Activated B cell treated with CpG ODN at 0.5 μM for 24 hours (primary cell): Measurements from ENCODE around the gene MICALL2. TPM values are rescaled to one million over a fixed set of nuclear protein-coding genes. Genes with fewer than 3 reads are reported as not detected.

Source experiments
- ATAC-seq: fragments of 200-7000 bp; cut with Tn5 transposase; one replicate; pipeline ENCODE4 v1.10.0; 2021; ENCODE audit warnings: low read depth, mild to moderate bottlenecking, moderate library complexity
- CTCF ChIA-PET: fragments of 350-600 bp; sonication (Branson Sonifier 250); formaldehyde crosslinking; loops from one replicate; lab custom pipeline; 2021; ENCODE audit warnings: antibody characterized with exemption; lab: Charles Lee
- POLR2A ChIA-PET: fragments of 350-600 bp; sonication (Branson Sonifier 250); formaldehyde crosslinking; loops from one replicate; lab custom pipeline; 2021; ENCODE audit warnings: antibody characterized with exemption; lab: Charles Lee
- DNase-seq: peaks from one replicate; pipeline ENCODE4 v3.0.0; 2022
- H3K27ac Mint-ChIP-seq: one replicate; pipeline ENCODE4 v1.8.0; 2020; ENCODE audit warnings: mixed read lengths
- H3K27me3 Mint-ChIP-seq: one replicate; pipeline ENCODE4 v1.8.0; 2021; ENCODE audit warnings: mixed read lengths
- H3K36me3 Mint-ChIP-seq: one replicate; pipeline ENCODE4 v1.8.0; 2021; ENCODE audit warnings: low read depth, mixed read lengths
- H3K4me1 Mint-ChIP-seq: one replicate; pipeline ENCODE4 v1.8.0; 2021; ENCODE audit warnings: mixed read lengths
- H3K4me3 Mint-ChIP-seq: one replicate; pipeline ENCODE4 v1.8.0; 2020; ENCODE audit warnings: mild to moderate bottlenecking, mixed read lengths
- H3K9me3 Mint-ChIP-seq: one replicate; pipeline ENCODE4 v1.8.0; 2020; ENCODE audit warnings: mixed read lengths
- intact Hi-C: fragments of 100-400 bp; cut with micrococcal nuclease; formaldehyde crosslinking; loops from one replicate; pipeline ENCODE4 v1.15.1; 2024
- total RNA-seq: library from RNA; stranded (reverse); gene quantifications from 2 replicates; pipeline ENCODE4 v1.2.3, GENCODE V29; 2022
- TF ChIP-seq, protein P1 (sequence below): fragments of 200-600 bp; IDR thresholded peaks from one replicate; pipeline ENCODE4 v1.8.0; 2022; ENCODE audit warnings: antibody characterized with exemption, mild to moderate bottlenecking

MICALL2 gene
- total RNA-seq, 1 donor from 2014 or later, result 0.55 TPM

DNA sequence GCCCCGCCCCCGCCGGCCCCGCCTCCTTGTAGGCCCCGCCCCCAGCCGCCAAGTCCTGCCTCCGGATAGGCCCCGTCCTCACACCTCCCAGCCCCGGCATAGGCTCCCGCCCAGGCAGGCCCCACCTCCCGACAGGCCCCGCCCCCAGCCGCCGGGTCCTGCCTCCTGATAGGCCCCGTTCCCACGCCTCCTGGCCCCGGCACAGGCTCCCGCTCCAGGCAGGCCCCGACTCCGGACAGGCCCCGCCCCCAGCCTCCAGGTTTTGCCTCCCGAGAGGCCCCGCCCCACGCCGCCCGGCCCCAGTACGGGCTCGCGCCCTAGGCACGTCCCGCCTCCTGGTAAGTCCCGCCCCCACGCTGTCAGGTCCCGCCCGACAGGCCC lies 232 bp upstream of the MICALL2 start:
- peak; percentile 97 for DNase-seq
- intact Hi-C loops, result loop anchor here (1.0 to 2.0 kb wide), 2 partner anchors 45 to 73 kb away; partner anchors contain the start of gene INTS1

DNA sequence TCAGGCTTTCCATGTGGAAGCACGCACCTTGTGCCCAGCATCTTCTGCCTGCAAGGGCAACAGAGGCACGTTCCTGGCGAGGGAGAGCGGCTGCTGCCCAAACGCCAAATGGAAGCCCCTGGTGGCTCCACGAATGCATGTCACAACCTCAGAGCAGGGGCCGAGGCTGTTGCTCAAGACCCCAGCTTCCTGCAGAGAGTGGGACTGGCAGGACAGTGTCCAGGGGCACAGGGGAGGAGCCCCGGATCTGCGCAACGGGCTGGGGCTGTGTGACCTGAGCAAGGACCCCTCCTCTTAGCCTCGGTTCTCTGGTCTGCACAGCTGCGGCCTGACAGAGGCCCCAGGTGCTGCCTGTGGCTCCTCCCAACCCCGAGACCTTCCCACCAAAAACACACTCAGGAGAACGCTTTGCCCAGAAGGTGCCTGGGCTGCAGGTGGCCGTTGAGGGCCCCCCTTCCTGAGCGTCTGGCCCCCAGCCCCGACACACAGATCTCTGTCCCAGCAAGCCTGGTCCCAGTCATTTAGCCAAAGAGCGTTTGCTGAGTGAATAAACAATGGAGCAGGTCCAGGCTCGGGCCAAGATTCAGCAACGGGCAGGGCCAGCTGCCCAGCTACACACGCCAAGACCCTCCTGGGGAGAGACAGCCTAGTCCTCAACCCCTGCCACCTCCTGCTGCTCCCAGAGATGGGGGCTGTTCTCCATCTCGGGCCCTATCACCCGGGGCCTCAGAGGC lies 1.2 kb downstream of the MICALL2 start:
- Mint-ChIP-seq H3K4me1 (peaks cover 11% of the 10 kb centered on the region), H3K27me3 (no peaks in the 10 kb centered on the region), H3K36me3 (no peaks in the 10 kb centered on the region), H3K27ac (no peak overlapping the region), H3K9me3 (no peaks in the 10 kb centered on the region), H3K4me3 (peak overlapping the region; percentile 50)
- TF ChIP-seq, protein P1, sequence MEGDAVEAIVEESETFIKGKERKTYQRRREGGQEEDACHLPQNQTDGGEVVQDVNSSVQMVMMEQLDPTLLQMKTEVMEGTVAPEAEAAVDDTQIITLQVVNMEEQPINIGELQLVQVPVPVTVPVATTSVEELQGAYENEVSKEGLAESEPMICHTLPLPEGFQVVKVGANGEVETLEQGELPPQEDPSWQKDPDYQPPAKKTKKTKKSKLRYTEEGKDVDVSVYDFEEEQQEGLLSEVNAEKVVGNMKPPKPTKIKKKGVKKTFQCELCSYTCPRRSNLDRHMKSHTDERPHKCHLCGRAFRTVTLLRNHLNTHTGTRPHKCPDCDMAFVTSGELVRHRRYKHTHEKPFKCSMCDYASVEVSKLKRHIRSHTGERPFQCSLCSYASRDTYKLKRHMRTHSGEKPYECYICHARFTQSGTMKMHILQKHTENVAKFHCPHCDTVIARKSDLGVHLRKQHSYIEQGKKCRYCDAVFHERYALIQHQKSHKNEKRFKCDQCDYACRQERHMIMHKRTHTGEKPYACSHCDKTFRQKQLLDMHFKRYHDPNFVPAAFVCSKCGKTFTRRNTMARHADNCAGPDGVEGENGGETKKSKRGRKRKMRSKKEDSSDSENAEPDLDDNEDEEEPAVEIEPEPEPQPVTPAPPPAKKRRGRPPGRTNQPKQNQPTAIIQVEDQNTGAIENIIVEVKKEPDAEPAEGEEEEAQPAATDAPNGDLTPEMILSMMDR, result no peak
- no peak for ATAC-seq
- intact Hi-C loops, result loop anchor here (2.0 kb wide), 1 partner anchor 75 kb away; no protein-coding TSS in a partner anchor
- ChIA-PET CTCF (interaction anchor here (1.8 kb wide), 1 partner anchor 16 kb away, joined by 6 read pairs; no protein-coding TSS in a partner anchor), POLR2A (no interaction called here)
- no peak for DNase-seq

More for the DNA sequence above, 232 bp upstream of the MICALL2 start:
- Mint-ChIP-seq H3K4me3 (peak overlapping the region; percentile 69), H3K4me1 (peaks cover 11% of the 10 kb centered on the region), H3K27me3 (no peaks in the 10 kb centered on the region), H3K36me3 (no peaks in the 10 kb centered on the region), H3K27ac (no peak overlapping the region), H3K9me3 (no peaks in the 10 kb centered on the region)
- ChIA-PET CTCF (no interaction called here), POLR2A (no interaction called here)
- TF ChIP-seq, protein P1, result no peak
- peak; percentile 96 for ATAC-seq

DNA sequence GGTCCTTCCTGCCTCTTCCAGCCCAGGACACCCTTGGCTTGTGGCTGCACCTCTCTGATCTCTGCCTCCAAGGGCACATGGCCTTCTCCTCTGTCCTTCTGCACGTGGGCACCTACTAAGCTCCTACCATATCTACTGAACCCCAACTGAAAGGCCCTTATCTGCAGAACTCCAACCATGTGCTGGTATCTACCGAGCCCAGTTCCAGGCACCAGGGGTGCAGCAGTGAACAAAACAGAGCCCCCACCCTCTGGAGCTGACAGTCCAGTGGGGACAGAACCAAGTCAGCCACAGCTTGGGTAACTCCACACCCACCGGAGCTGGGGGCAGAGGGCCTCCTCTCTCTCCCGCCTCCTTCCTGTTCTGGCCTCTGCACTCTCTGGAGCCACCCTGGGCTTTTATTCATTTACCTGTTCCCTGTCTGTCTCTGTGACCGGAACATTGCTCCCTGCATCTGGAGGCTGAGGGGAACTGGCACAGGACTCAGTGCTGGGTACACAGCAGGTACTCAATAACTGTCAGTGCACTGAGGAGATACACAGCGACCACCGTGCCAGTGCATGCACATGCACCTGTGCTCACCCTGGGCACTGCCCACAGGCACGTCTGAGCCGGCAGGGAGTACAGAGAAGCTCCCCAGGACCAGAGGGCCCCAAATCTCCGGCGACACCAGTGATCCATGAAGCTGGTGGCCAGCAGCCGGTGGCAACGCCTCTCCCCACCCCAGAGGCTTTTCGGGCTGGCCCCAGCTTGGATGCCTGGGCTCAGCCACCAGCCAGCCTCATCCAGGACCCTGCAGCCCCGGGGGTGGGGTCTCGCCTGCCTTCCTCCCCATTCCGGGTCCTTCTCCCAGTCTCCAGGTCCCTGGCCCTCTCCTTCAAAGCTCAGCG lies 2.0 kb downstream of the MICALL2 start:
- H3K4me1 Mint-ChIP-seq, result peaks cover 11% of the 10 kb centered on the region
- H3K36me3 Mint-ChIP-seq, result no peaks in the 10 kb centered on the region
- ATAC-seq (no peak), DNase-seq (no peak)
- no peak overlapping the region for H3K4me3 Mint-ChIP-seq
- ChIA-PET CTCF (interaction anchor here (1.8 kb wide), 1 partner anchor 17 kb away, joined by 6 read pairs; no protein-coding TSS in a partner anchor), POLR2A (no interaction called here)
- intact Hi-C loops, result no loop called here
- no peaks in the 10 kb centered on the region for H3K27me3 Mint-ChIP-seq
- H3K27ac Mint-ChIP-seq, result no peak overlapping the region
- H3K9me3 Mint-ChIP-seq, result no peaks in the 10 kb centered on the region
- TF ChIP-seq, protein P1, result no peak

DNA sequence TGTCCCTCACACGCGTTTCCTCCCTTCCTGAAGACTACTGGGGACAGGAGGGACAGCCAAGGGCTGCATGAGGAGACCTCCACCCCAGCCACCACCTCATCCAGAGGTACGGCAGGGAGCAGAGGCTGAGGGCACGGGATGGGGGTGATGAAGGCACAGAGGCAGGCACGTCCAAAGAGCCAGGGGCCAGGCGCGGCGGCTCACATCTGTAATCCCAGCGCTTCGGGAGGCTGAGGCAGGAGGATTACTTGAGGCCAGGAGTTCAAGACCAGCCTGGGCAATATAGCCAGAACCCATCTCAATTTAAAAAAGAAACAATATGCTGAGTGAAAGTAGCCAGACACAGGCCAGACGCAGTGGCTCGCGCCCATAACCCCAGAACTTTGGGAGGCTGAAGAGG lies 3.3 kb downstream of the MICALL2 start:
- no peaks in the 10 kb centered on the region for H3K27me3 Mint-ChIP-seq
- no peaks in the 10 kb centered on the region for H3K9me3 Mint-ChIP-seq
- TF ChIP-seq, protein P1, result no peak
- ChIA-PET POLR2A (no interaction called here), CTCF (interaction anchor here (1.8 kb wide), 1 partner anchor 18 kb away, joined by 6 read pairs; no protein-coding TSS in a partner anchor)
- intact Hi-C loops, result no loop called here
- no peak overlapping the region for H3K4me3 Mint-ChIP-seq
- H3K27ac Mint-ChIP-seq, result no peak overlapping the region
- ATAC-seq, result no peak
- peaks cover 10% of the 10 kb centered on the region for H3K4me1 Mint-ChIP-seq
- no peaks in the 10 kb centered on the region for H3K36me3 Mint-ChIP-seq
- no peak for DNase-seq
